GM21619 (cell line): ENCODE measurements around the gene CNBP.
"Not testable (repeated sequence)": the region's sequence is repeated elsewhere in the genome, so short reads cannot be mapped to it uniquely, and the experiment has no call there.

Source experiments
- ATAC-seq: cut with Tn5 transposase; IDR thresholded peaks from one replicate; pipeline ENCODE4 v1.9.1; 2021; ENCODE audit not compliant: unreplicated experiment

The CNBP gene

DNA sequence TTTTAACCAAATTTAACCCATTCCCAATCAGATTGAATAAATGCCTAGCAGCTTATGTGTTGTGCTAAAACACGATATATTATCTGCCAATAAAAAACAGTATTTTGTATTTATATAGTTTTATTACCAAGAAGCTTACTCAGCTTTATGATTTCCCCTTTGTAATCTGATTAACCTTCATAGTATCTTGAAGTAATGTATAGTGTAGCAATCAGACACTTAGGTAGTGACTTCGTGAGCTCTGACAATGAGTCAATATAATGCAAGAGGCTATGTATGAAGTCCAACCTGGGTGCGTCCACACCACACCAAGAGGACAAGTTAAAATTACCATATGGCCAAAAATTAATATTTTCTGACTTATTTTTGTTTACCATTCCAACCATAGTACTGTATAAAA is 2.1 kb upstream of the CNBP start:
- ATAC-seq = no peak

DNA sequence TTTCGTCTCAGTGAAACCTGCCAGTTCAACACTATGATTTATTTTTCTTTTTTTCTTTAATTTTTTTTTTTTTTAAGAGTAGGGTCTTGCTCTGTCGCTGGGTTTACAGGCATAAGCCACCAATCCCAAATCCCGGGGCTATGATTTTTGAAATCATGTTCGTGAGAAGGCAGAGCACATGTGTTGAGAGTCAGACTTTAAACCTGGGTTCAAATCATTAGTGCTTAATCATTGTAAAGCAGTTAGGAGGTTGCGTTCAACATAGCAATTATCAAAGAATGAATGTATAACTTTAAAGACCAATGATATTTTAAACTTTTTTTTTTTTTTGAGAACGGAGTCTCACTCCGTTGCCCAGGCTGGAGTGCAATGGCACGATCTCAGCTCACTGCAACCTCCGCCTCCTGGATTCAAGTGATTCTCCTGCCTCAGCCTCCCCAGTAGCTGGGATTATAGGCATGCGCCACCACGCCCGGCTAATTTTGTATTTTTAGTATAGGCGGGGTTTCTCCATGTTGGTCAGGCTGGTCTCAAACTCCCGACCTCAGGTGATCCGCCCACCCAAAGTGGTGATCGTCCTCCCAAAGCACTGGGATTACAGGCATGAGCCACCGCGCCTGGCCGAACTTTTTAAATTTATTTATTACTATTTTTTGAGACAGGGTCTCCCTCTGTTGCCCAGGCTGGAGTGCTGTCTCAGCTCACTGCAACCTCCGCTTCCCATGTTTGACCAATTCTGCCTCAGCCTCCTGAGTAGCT is 1.3 kb upstream of the CNBP start:
- ATAC-seq = not testable (repeated sequence)

DNA sequence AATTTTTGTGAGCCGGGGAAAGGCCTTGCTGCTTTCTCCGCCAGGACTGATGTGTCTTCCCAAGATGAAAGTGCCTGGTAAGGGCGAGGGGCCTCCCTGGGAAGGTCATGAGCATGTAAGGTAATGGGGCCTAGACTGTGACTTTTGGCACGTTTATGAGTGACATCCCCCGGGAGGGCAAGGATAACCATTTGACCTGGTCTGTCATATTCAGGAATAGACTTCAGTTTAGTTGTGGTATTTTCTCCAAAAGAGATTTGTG is 631 bp upstream of the CNBP start:
- peak; percentile 12 for ATAC-seq

DNA sequence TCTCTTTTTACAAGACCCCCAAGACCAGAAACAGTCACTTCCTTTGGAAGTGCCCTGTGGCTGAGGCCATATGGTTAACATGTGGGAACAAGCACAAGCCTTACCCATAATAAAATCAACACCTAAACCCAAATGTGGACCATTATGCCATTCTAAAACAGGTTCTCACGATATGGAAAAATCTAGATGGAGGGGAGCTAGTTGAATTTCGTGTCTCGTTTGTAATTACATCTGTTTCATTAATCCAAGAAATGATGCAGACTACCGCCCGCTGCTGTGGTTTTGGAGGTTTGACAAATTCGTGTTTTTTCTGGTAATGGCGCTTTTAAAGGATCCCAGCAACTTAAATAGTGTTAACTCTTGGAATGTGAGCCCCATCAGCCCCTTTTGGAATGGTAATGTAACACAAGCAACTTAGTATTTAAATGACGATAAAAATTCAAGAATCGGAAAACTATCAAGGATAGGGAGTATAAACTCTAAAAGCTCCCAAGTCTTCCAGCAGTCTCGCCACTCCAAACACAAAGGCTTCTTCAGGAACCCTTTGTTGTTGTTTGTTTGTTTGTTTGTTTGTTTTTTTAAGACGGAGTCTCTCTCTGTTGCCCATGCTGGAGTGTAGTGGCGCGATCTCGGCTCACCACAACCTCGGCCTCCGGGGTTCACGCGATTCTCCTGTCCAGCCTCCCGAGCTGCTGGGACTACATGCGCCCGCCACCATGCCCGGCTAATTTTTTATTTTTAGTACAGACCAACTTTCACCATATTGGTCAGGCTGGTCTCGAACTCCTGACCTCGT is 1.1 kb downstream of the CNBP start:
- ATAC-seq = no peak

DNA sequence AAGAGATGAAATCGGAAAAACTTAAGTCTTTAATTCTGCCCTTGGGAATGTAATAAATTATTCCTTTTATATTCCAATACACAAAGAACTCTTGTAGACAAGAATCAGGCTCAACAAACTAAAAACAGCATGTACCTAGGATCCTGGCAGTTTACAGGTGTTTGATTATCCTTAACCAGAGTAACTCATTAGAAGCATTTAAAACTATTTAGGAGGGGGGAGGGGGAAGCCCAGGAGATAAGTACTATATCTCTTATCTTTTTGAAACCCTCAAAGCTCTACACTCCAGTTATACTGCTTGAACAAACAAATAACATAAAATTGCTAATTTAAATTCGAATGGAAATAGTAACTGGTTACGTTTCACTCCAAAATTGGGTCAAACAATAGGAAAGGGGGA is 1.9 kb downstream of the CNBP start:
- no peak for ATAC-seq

DNA sequence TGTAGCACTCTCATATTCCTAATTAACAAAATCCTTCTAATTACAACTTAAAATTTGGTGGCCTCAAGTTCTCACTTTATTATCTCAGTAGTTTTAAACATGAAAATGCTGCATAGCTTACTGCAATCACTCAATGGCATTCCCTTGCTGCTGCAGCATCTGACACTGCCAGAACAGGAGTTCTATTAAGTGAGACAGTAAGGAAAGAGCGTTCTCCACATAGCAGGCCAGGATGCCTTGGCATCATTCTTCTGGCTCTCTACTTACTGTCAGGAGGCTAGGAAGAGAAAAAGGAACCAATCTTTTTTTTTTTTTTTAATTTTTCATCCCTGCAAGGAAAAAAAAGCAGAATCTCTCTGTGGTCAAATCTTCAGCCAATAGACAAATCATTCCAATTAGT is 3.2 kb downstream of the CNBP start:
- no peak for ATAC-seq

DNA sequence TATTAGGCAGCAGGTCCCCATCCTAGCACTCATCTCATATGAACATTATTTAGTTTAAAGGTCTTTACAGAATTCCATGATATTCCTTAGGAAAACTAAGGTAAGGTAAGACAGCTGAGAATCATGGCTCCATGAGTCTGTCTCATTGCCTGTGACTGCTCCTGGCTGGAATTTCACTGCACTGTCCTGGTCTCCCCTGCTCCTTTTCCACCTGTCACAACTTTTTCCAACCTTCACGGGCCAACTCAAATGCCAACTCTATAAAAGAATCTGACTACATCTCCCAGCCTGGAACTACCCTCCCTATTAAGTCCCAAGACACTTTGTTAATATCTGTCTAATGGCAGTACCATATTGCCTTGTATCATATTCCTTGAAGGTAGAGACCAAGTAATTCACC is 7.6 kb downstream of the CNBP start:
- ATAC-seq = no peak

DNA sequence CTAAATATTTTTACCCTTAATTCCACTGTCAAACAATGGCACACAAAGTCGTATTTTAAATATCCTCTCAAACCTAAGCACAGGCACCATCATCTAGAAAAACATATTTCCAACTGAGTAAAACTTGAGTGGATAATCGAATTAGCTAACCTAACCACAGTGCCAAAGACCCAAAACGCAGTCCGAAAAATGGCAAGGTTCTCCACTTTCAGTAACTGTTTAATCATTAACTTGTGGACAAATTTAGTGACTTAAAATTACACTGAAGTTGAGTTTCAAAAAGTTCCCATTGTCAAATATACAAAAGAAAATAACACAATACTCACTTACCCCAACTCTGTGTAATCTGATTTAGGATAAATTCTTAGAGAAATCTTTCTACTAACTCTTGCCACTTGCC is 10.0 kb downstream of the CNBP start:
- no peak for ATAC-seq

DNA sequence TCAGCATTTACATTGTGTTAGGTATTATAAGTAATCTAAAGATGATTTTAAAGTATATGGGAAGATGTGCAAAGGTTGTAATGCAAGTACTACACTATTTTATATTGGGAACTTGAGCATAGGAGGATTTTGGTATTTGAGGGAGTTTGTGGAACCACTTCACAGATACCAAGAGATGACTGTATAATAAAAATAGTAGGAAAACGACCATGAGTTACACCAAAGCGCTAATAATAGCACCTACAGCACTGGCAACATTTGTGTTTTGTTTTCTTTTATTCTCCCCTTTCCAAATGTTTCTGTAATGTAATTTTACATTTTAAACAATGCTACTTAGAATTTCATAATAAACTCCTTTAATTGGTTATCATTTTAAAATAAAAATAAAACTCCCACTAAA is 10.5 kb downstream of the CNBP start:
- no peak for ATAC-seq

DNA sequence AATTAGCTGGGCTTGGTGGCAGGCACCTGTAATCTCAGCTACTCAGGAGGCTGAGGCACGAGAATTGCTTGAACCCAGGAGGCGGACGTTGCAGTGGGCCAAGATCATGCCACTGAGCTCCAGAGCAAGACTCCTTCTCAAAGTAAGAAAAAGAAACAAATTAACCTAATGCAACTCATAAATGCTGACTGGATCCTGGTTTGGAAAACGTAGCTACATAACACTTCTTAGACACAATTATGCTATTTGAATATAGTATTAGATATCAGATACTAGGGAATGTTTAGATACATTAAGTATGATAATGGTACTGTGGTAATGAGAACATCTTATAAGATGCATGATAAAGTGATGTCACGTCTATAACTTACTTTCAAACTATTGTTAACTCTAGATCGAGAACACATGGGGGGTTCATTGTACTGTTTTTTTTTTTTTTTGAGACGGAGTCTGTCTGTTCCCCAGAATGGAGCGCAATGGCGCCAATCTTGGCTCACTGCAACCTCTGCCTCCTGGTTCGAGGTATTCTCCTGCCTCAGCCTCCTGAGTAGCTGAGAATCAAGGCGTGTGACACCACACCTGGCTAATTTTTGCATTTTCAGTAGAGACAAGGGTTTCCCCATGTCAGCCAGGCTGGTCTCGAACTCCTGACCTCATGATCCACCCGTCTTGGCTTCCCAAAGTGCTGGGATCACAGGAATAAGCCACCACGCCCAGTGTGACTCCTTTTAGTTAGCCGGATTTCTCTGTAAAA is 16.9 kb downstream of the CNBP start:
- no peak for ATAC-seq

DNA sequence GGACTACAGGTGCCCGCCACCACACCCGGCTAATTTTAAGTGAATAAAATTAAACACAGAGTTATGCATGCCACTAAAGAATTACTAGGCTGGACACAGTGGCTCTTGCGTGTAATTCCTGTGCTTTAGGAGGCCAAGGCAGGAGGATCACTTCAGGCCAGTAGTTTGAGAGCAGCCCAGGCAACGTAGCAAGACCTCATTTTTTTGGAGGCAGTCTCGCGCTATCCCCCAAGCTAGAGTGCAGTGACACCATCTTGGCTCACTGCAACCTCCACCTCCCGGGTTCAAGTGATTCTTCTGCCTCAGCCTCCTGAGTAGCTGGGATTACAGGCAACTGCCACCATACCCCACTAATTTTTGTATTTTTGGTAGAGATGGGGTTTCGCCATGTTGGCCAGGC is 18.1 kb downstream of the CNBP start:
- not testable (repeated sequence) for ATAC-seq

DNA sequence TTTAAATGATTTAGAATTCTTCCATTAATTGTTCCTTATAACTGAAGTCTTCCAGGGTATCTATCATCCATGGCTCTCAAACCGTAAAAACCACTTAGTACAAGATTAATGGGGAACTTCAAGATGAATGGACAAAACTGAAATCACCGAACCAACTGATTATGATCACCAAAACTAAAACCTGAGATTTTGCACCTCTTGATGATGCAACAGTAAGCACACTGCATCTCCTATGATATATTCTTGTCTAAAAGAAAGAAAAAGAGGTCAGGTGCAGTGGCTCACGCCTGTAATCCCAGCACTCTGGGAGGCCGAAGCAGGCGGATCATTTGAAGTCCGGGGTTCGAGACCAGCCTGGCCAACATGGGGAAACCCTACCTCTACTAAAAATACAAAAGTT is 19.2 kb downstream of the CNBP start:
- ATAC-seq = no peak

DNA sequence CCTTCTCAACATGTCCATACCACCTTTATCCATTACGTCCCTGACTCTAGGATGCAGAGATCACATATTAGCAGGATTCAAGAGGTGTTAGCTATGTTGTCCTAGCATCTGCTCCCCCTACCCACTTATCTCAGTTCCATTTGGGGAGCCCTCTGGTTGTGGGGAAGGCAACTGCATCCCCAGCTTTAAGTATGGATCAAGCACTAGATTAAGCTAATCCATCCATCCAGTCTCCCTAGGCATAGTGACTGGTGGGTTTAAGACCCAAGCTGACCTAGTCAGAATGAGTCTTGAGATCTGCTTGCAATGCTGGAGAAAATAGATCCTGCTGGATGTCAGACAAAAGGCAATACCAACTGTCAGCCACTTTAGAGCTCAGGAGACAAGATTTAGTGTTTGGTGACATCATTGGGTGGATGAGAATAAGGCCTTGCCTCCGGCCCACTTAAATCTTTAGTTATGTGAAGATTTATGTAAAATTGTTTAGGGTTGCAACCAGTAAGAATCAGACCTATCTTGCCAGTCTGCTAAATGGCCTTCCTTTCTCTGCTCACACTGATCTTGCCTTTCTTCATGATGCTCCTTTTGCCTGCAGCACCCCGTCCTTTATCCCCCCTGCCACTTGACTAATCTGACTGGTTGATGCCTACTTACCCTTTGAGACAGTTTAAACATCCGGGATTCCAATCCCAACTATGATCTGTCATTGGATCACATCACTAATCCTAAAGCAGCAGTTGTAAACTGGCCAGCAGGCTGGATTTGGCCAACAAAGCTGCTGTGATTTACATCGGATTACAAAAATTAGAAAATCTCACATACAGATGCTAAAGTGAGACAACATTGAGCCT is 20.7 kb downstream of the CNBP start:
- no peak for ATAC-seq

DNA sequence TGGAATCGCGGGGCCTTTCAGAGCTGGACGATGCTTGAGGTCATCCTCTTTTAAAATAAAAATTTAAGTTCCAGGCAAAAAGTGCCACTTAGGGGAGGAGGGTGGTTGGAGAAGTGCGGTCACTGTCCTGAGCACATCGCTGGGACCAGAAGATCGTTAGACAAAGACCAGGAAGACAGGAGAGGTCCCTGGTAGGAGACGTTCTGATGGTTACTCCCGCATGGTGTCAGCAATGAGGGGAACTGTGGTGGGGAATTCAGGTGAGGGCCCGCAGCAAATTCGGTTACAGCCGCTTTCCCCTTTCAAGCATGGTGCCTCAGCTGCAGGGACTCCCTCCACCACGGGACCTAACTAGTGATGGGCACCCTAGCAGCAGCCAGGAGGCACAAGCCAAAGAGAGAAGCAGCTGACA is 21.8 kb downstream of the CNBP start:
- ATAC-seq = peak; percentile 4

DNA sequence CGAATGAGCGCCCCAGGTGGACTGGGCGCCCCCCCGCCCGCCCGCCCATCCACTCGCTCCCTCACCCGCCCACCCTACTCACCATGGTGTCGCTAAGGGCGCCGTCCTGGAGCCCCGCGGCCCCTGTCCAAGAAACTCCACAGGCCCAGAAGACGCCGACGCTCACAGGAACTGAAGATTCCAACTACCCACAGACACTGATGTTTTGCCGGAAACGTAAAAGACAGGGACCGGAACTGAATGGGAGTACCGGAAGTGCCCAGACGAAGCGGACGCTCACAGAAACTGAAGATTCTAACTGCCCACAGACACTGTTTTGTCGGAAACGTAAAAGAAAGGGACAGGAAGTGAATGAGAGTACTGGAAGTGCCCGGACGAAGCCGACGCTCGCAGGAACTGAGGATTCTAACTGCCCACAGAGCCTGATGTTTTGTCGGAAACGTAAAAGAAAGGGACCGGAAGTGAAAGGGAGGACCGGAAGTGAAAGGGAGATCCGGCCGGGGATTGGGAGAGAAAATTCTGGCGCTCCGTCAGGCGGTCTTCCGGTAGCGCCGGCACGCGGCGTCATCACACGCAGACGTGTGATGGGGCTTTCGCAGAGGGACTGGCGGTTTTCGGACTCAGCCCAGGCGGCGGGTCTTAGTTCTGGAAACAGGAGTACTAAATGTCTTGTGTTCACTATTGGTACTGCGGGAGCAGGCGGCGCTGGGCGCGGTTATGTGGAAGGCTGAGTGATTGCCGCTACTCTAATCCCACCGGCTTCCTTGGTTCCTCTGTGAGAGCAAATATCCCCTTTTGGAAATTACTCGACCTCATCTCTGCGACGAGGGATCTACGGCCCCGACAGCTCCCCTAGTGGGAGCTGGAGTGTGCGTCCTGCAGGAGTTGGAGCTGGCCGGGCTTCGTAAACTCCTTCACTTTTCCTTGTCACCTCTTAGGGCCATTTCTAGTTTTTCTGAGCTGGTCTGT is 22.5 kb downstream of the CNBP start, which contains the start of gene ISY1:
Gene ISY1 (minus strand): TSS at position 173 of the 969 bp plus-strand sequence. CDS start 88 bp downstream, at position 85.
- ATAC-seq = peak; percentile 82

DNA sequence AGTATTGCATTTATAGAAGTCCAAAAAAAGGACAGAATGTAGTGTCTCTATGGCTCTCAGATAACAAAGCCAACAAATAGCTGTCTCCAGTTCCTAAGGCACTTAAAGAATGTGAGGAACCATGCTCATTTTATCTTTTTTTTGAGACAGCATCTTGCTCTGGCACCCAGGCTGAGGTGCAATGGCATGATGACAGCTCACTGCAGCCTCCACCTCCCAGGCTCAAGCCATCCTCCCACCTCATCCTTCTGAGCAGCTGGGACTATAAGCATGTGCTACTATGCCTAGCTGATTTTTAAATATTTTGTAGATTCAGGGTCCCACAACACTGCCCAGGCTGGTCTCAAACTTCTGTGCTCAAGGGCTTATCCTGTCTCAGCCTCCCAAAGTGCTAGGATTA is 38.9 kb downstream of the CNBP start:
- ATAC-seq = no peak

DNA sequence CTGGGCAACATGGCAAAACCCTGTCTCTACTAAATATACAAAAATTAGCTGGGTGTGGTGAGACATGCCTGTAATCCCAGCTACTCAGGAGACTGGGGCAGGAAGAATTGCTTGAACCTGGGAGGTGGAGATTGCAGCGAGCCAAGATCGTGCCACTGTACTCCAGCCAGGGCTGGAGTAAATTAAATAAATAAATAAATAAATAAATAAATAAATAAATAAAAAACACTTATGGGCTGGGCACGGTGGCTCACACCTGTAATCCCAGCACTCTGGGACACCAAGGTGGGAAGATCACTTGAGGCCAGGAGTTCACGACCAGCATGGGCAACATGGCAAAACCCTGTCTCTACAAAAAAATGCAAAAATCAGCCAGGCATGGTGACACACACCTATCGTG is 42.7 kb downstream of the CNBP start:
- ATAC-seq = not testable (repeated sequence)

DNA sequence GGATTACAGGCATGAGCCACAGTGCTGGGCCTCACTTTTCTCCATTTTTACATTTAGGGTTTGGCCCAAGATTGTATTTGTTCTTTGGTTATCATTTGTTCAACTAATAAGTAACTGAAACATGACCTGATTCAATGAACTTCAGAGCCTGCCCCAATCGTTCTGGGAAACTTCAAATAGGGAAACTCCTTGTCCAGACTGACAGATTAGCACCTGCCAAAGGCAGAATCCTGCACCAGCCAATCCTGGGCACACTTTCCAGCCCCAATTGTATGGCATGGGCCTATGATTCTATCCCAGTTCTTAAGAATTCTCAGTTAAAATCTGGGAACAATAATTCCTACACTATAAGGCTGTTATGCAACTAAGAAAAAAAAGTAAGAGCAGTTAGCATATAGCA is 43.8 kb downstream of the CNBP start:
- ATAC-seq = no peak

DNA sequence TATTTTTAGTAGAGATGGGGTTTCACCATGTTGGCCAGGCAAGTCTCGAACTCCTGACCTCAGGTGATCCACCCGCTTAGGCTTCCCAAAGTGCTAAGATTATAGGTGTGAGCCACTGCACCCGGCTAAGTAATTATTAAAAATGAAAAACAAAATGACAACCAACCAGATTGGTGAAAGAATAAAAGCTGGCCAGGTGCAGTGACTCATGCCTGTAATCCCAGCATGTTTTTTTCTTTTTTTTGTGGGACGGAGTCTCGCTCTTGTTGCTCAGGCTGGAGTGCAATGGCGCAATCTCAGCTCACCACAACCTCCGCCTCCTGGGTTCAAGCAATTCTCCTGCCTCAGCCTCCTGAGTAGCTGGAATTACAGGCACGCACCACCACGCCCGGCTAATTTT is 47.4 kb downstream of the CNBP start:
- ATAC-seq = not testable (repeated sequence)
